Measurements from ENCODE around the gene RUNX3. TPM values are rescaled to one million over a fixed set of nuclear protein-coding genes. Genes with fewer than 3 reads are reported as not detected.

The RUNX3 gene
- total RNA-seq, 1 donor from 2014 or later: not detected

DNA sequence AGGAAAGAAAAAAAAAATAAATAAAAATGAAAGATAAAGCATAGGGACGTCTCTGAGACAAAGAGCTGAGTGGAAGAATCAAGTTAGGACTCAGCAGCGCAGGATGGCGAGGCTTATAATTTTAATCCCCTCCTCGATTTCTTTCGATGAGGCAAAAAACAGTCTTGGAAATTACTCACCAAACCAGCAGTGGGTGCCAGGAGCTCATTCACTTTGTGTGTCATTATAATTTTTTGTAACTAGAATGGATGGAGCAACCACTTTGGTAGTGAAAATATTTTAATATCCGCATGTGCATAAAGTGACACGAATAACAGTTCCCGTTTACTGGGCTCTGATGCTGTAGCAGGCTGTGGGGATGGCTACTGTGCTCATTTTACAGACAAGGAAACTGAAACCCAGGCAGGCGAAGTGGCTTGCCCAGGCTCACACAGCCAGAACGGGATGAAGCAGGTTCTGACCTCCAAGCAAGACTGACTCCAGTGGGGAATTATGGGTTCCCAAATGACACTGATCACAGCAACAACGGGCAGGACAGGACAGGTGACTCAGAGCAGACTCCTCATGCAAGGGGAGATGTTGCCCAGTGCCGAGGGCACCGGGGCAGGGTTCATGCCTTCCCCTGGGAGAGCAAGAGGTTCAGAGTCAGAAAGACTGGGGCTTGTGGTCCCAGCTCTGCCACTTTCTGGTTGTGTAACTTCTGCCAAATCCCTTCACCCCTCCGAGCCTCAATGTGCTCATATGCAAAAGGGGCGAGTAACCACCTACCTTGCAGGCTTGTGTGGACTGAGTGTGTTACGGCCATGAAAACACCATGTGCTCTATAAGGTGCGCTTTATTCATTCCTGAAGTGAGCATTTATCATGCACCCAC, 63.6 kb downstream of the RUNX3 start:
- no peak for DNase-seq (ENCODE audit: low read depth)

DNA sequence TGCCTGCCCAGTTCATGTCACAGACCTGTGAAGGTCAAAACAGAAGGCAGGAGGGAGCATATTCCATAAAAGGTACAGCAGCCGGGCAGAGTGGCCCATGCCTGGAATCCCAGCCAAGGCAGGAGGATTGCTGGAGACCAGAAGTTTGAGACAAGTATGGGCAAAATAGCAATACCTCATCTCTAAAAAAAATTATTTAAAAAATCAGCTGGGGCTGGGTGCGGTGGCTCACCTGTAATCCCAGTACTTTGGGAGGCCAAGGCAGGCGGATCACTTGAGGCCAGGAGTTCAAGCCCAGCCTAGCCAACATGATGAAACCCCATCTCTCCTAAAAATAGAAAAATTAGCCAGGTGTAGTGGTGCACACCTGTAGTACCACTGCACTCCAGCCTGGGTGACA, 64.5 kb downstream of the RUNX3 start:
- DNase-seq (ENCODE audit: low read depth): no peak

DNA sequence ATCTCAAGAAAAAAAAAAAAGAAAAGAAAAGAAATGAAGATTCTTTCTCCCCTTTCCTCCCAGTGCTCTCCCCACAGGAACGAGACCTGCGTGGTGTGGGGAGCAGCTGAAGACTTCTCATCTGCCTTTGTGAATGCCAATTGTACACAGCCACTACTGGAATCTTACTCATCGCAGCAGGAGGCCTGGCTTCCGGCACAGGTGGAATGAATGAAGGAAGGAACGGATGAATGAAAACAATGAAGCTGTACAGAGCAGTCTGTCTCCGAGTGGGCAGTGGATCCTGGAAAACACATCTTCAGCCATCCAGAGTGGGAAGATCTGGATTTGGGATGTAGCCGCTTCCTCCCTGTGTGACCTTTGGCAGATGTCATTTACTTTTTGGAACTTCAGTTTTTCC, 64.9 kb downstream of the RUNX3 start:
- no peak for DNase-seq (ENCODE audit: low read depth)

DNA sequence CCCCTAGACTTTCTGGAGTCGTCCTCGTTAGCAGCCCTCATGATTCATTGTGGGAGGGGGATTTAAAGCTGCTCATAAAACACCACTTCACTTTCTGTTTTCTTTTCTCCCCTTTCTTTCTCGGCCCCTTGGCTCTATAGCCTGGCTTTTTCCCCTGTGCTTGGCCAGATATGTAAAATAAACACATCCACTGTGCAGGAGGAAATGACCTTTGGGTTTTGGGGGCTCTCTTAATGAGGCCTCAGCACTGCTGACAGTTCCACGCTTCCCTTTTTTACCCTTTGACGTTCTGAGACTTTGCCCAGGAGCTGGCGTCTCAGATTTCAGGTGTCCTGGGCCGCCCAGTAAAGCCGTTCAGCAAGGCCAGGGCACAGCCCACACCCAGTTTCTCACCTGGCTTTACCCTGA, 65.7 kb downstream of the RUNX3 start:
- no peak for DNase-seq (ENCODE audit: low read depth)

DNA sequence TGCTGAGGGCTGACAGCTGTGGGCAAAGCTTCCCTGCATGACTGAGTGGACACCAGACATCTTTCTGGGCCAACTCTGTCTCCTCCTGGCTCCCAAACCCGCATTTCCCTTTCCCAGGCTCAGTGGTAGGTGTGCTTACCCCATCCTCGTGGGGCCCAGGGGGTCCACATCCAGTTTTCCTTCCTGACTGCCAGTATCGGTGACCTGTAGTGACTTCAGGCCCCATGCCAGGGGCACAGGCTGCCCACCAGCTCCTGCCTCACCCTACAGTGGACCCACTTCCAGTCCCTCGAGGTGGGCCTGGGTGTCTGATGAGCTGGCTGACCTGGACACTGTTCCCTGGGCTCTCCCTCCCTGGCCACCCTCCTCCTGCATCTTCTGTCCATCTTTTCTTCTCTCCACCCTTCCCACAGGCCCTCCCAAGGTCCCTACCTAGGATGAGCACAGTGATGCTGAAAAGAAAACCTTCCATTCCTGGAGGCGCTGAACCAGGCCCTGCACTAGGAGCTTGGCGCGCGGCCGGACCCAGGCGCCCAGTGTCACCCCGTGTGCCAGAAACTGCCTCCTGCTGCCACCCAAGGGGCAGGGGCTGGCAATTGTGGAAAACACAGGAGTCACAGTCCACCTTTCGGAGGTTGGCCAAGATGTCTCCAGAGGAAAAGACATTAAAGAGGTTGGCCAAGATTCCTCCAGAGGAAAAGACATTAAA, 67.1 kb downstream of the RUNX3 start:
- no peak for DNase-seq (ENCODE audit: low read depth)

DNA sequence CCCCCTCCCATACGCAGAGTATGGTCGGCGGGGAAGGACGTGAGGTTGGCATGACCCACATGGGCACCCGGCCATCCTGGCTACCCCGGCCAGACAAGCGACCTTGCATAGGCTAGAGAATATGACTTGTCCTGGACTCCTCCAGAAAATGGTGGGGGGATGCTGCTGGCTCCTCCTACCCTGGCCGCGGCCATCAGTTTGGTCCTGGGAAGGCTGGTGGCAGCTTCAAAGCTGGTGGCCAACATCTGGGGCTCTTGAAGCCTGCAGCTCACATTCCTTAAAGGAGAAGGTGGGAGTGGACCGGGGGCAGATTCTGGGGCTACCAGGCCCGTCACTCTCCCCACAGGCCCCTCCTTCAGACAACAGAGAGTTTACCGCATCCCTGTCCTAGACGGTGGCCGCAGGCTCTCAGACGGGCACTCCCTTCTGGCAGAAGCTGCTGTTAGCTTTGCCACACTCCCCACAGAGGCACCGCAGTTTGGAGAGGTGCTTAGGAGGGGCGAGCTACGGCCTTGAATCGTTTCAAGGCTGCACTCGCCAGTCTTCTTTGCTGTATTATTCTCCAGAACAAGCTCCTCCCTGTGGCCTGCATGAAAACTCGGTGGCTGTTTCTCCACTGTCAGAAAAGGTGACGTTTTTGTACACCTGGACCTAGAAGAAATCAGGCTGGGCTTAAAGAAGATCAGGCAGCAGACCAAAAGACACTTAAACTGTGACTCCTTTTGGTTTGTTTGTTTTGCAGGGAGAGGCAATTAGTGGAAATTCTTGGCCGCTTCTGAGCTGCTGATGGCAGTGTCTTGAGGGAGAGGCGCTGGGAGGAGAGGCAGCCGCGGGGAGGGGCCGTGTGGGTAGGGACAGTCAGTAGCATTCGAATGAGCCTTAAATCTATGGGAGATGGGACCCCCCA, 68.0 kb downstream of the RUNX3 start:
- DNase-seq (ENCODE audit: low read depth): peak; percentile 26

DNA sequence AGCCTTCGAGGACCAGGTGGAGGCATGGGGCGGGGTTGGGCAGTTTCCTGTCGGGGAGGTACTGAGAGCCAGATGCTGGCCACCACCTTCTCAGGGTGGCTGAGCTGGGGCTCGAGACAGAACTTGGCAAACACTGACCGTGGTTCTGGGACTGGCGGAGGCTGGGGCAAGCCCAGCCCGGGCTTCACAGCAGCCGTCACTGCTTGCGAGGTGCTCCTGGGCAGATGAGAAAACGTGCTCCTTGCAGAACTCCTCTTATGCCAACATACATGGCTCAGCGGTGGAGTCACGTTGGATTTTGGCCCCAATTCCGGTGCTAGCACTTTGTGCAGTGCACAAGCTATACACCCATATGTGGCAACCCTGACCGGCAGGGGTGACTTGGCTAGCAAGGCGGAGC, 69.2 kb downstream of the RUNX3 start:
- DNase-seq (ENCODE audit: low read depth): no peak

DNA sequence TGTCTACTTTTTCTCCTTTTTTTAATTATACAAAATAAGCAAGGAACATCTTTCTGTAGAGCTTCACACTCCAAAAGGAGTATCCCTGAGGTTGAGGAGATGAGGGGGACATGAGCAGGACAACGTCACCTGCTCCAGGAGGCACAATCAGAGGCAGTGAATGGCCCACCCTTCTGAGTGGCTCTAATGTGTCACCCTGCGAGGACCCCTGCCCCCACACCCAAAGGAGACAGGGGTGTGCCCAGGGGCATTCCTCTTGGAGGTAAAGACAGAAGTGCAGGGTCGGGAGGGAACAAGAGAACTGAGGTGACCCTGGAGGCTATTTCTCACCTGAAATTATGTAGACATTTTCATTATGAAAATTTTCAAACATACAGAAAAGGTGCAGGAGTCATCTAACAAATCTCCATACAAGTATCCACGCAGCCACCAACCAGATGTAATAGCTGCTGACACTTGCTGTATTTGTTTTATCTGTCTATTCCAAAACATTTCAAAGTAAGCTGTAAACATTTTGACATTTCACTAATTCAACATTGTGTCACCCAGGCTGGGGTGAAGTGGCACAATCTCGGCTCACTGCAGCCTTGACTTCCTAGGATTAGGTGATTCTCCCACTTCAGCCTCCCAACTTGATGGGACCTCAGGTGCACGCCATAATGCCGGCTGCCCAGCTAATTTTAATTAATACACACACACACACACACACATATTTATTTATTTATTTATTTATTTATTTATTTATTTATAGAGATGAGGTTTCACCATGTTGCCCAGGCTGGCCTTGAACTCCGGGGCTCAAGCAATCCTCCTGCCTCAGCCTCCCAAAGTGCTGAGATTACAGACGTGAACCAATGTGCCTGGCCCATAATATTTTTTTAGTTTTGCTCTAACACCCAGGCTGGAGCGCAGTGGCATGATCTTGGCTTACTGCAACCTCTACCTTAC, 70.7 kb downstream of the RUNX3 start:
- no peak for DNase-seq (ENCODE audit: low read depth)

DNA sequence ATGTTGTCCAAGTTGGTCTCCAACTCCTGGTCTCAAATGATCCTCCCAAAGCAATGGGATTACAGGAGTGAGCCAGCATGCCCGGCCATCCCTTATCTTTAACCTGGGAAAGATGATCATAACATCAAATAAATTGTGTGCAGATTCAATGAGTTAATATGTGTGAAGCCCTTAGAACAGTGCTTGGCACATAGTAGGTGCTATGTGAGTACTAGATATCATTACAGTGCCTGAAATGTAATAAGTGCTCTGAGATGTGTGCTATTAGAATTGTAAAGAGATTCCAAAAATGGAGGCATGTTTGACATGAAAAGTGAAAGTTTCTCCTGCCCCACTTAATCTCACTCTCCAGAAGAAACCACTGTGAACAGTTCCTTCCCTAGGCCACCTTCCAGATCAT, 71.8 kb downstream of the RUNX3 start:
- DNase-seq (ENCODE audit: low read depth): no peak

DNA sequence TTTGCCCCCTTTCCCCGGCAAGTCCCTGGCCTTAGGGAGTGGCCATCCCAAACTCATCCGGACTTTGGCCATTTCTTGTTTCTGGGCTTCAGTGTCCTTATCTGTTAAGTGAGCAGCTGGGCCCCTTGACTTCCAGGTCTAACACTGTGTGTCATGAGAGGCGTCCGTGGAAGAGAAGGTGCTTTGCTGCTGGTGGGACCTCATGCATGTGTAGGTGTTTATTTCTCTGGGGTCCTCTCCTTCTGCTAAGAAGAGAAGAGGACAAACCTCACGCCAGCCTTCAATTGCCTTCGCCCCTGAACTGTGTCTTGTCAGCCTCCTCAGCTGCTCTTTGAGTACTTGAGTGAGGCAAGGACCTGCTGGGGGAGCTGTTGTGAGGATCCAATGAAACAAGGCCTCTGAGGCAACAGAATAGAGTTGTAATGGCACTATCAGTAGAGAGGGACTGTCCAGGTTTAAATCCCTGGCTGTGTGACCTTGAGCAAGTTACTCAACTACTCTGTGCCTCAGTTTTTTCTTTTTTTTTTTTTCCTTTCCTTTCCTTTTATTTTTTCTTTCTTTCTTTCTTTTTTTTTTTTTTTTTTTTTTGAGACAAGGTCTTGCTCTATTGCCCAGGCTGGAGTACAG, 72.5 kb downstream of the RUNX3 start:
- DNase-seq (ENCODE audit: low read depth): no peak

DNA sequence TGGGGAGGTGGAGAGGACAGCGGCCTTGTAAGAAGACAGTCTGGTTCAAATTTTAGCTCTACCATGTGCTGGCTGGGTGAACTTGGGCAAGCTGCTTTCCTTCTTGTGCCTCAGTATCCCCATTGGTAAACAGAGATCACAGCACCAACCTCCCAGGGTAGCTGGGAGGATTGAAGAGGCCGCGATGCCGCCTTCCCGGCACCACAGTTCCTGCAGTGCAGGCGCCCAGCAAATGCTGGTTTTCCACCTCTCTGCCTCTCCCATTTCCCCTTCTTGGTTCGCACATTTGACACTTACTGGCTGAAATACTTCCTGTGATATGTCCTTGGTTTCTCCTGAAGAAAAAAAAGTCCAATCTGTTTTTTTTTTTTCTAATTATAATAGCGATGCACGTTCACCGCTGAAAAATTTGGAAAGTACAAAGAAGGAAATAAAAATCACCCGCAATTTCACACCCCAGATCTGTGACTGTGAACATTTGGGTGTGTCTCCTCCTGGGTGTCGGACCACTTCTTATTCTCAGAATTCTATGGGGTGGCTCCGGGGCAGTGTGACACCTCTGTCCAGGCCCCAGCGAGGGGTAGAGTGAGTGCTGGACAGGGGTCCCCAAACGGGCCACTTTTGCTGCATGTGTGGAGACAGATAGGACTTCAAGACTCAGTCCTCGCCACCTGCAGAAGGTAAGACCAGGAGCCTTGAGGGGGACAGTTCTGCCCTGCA, 73.1 kb downstream of the RUNX3 start:
- no peak for DNase-seq (ENCODE audit: low read depth)

DNA sequence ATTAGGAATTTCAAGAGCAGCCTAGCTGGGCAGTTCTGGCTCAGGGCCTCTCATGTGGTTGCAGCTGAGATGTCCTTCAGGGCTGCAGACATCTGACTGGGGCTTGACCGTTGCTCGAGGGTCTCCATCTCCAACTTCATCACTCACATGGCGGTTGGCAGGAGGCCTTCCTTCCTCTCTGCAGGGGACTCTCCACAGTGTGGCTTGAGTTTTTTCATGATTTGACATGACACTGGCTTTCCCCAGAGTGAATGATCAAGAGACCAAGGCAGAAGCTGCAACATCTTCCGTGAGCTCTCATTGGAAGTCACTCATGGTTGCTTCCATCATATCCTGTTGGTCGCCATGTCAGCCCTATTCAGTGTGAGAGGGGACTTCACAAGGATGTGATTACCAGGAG, 74.6 kb downstream of the RUNX3 start:
- DNase-seq (ENCODE audit: low read depth): no peak

DNA sequence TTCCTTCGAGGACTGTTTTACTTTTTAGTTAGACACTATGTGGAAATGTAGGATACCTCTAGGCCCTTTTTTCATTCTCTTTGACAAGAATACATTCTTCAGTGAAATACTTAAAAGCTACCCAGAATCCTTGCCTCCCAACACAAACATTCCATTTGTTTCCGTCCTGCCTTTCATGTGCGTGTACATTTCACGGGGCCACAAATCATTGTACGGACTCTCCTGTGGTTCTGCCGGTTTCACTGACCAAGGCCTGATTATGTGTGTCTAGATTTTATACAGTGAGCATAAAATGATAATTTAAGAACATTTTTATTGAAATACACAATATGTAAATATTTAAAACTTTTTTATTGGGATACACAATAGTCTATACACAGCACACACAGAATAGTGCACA, 76.4 kb downstream of the RUNX3 start:
- no peak for DNase-seq (ENCODE audit: low read depth)

DNA sequence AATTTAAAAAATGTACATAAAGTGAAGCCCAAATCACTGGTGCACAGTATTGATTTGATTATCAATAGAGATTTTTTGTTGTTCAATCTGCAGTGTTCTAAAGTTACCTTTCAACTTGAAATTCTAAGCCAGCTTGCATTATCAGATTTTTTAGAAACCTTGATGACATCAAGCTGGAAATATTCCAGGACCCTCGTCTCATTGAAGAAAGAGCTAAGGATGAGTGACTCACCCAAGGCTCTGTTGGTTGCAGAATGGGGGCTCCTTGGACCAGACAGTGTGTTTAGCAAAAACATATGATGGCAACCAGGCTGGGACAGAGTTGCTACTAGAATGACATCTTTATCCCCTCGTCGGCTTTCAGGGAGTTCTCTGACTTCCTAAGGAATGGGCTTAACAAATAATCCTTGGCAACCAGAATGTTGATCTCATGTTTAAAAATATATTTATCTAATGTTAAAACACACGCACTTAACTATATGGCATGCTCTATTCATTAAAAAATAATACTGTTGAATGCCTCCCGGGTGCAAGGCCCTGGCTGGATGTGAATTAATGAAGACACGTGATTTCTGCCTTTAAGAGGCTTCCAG, 79.7 kb downstream of the RUNX3 start:
- no peak for DNase-seq (ENCODE audit: low read depth)

DNA sequence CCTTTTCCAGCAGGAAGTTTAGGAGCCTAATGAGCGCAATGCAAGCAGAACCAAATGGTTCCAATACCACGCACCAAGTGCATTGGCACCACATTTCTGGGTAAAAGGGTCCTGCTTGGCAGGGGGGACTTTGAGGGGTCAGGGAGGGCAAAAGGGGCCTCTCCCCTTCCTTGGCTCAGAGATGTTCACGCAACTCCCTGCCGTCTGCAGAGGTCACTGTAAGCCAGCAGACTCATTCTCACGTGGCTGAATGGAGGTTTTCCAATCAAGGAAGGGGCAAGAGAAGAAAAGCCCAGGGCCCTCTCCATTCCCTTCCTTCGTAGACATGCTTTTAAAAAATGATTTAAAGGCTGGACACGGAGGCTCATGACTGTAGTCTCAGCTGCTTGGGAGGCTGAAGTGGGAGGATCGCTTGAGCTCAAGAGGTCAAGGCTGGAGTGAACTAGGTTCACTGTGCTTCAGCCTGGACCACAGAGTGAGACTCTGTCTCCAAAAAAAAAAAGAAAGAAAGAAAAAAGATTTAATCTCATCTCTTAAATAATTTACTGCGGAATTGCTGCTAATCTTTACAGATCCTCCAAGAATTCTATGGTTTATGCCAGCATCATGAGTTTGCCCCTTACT, 80.3 kb downstream of the RUNX3 start:
- no peak for DNase-seq (ENCODE audit: low read depth)
